Uterus (tissue), 2 donors: ENCODE results near the gene PRSS12.

Experiments
- CTCF ChIP-seq, 4 experiments: fragments of 200-600 bp in 2 of 4; fragments of 450-650 bp in 2 of 4; sonication (generic) in 2 of 4; IDR thresholded peaks; one replicate each; pipeline ENCODE4 v1.5.1; 2016 to 2019; ENCODE audit warnings: antibody characterized with exemption in 4 of 4, mild to moderate bottlenecking in 2 of 4, moderate library complexity in 1 of 4
- POLR2A ChIP-seq, 2 donors: fragments of 450-650 bp; IDR thresholded peaks; one replicate each; pipeline ENCODE4 v1.6.1; 2016; ENCODE audit warnings: antibody characterized with exemption in 2 of 2, mild to moderate bottlenecking in 1 of 2, moderate library complexity in 1 of 2

GRCh38 chr4:118363166-118363565 lies 10.4 kb upstream of the PRSS12 start:
- TF ChIP-seq CTCF (IDR thresholded peaks at IDR 0.05) (no peak), POLR2A (IDR thresholded peaks at IDR 0.05) (no peak)
